H1 (cell line): ENCODE data around the gene KLHDC1. TPM values are rescaled to one million over a fixed set of nuclear protein-coding genes. Genes with fewer than 3 reads are reported as not detected.

Source experiments
- CEBPB ChIP-seq: IDR thresholded peaks from 2 replicates; pipeline ENCODE4 v1.6.1; 2012; ENCODE audit warnings: low read depth, low read length
- CHD2 ChIP-seq: IDR thresholded peaks from 2 replicates; pipeline ENCODE4 v1.6.1; 2012; ENCODE audit warnings: low read length, improper control_type of control experiment
- MAFK ChIP-seq: IDR thresholded peaks from 2 replicates; pipeline ENCODE4 v1.6.1; 2012; ENCODE audit warnings: low read depth, mild to moderate bottlenecking, improper control_type of control experiment, low read length
- SIN3A ChIP-seq, 2 experiments: IDR thresholded peaks in 1 of 2; conservative IDR thresholded peaks in 1 of 2; 2 replicates each; pipeline ENCODE4 v1.6.1; 2011 to 2012; ENCODE audit warnings: low read length in 2 of 2, improper control_type of control experiment in 1 of 2, low read depth in 1 of 2, mild to moderate bottlenecking in 1 of 2
- SIX5 ChIP-seq: IDR thresholded peaks from 2 replicates; pipeline ENCODE4 v1.6.1; 2011; ENCODE audit warnings: mild to moderate bottlenecking, low read depth, low read length
- polyA plus RNA-seq, 7 experiments: library from polyadenylated mRNA; depleted of rRNA in 3 of 7; stranded (reverse) in 5 of 7; unstranded in 2 of 7; fragments of >200 nt in 5 of 7; fragments of 200-250 nt in 2 of 7; gene quantifications; 1 replicate in 5 of 7; 2 replicates in 1 of 7; 4 replicates in 1 of 7; pipeline versions ENCODE4 v1.2.1 to v1.2.3, GENCODE V29; 2011 to 2013; ENCODE audit warnings: missing spikeins in 2 of 7, mixed read lengths in 2 of 7
- total RNA-seq: library from RNA; stranded (reverse); fragmentation: NEBNext Ultra II Directional; extraction: Animal tissue kit (Norgen Biotek cat#: 25700); gene quantifications from 2 replicates; pipeline ENCODE4 v1.2.1, GENCODE V29; 2021
- TF ChIP-seq, protein P1 (sequence below): fragments of 300-600 bp; sonication (generic); IDR thresholded peaks from 2 replicates; pipeline ENCODE4 v1.7.1; 2012; ENCODE audit warnings: low read length, moderate library complexity, mild to moderate bottlenecking, inconsistent platforms; ENCODE audit not compliant: insufficient replicate concordance
- TF ChIP-seq, protein P2 (sequence below): IDR thresholded peaks from 2 replicates; pipeline ENCODE4 v1.6.1; 2012; ENCODE audit warnings: inconsistent platforms
- TF ChIP-seq, protein P3 (sequence below): IDR thresholded peaks from 2 replicates; pipeline ENCODE4 v1.6.1; 2012; ENCODE audit warnings: low read length, inconsistent platforms

The KLHDC1 gene
- total and polyA plus RNA-seq, 2 of the 8 experiments (the other 6 are each of a cell fraction or from before 2014, with no cell fraction given), result 0.08 TPM; not detected in 1

DNA sequence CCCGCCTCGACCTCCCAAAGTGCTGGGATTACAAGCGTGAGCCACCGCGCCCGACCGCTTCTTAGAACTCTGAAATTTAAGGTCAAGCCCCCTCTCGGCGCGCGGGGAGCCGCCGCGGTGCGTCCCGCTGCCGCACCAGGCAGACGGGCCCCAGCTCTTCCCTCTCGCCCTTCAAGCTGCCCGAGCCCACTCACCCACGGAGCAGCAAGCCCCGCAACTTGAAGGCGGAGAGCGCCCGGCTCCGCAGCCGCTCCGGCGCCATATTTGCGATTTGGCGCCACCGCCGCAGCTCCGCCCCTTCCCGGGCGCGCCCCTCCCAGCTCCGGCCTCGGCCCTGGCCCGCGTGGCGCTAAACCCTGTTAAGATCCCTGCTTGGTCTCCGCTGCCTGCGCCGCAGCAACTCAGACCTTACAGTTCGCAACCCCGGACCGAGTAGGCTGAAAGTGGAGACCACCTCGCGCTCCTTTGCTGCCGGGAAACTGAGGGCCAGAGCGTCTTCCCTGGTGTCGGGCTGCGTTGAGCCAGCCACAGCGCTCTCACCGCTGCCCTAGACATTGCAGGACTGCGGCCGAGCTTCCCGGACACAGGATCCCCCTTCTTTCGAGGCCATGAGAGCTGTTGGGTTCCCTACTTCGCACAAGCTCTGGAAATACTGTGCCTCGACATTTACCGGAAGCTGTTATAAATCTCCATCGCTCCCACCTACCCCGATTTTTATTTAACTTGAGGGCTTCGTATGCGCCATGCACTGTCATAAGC lies 4.8 kb upstream of the KLHDC1 start, which contains the start of gene POLE2 (continued):
- TF ChIP-seq, protein P1, sequence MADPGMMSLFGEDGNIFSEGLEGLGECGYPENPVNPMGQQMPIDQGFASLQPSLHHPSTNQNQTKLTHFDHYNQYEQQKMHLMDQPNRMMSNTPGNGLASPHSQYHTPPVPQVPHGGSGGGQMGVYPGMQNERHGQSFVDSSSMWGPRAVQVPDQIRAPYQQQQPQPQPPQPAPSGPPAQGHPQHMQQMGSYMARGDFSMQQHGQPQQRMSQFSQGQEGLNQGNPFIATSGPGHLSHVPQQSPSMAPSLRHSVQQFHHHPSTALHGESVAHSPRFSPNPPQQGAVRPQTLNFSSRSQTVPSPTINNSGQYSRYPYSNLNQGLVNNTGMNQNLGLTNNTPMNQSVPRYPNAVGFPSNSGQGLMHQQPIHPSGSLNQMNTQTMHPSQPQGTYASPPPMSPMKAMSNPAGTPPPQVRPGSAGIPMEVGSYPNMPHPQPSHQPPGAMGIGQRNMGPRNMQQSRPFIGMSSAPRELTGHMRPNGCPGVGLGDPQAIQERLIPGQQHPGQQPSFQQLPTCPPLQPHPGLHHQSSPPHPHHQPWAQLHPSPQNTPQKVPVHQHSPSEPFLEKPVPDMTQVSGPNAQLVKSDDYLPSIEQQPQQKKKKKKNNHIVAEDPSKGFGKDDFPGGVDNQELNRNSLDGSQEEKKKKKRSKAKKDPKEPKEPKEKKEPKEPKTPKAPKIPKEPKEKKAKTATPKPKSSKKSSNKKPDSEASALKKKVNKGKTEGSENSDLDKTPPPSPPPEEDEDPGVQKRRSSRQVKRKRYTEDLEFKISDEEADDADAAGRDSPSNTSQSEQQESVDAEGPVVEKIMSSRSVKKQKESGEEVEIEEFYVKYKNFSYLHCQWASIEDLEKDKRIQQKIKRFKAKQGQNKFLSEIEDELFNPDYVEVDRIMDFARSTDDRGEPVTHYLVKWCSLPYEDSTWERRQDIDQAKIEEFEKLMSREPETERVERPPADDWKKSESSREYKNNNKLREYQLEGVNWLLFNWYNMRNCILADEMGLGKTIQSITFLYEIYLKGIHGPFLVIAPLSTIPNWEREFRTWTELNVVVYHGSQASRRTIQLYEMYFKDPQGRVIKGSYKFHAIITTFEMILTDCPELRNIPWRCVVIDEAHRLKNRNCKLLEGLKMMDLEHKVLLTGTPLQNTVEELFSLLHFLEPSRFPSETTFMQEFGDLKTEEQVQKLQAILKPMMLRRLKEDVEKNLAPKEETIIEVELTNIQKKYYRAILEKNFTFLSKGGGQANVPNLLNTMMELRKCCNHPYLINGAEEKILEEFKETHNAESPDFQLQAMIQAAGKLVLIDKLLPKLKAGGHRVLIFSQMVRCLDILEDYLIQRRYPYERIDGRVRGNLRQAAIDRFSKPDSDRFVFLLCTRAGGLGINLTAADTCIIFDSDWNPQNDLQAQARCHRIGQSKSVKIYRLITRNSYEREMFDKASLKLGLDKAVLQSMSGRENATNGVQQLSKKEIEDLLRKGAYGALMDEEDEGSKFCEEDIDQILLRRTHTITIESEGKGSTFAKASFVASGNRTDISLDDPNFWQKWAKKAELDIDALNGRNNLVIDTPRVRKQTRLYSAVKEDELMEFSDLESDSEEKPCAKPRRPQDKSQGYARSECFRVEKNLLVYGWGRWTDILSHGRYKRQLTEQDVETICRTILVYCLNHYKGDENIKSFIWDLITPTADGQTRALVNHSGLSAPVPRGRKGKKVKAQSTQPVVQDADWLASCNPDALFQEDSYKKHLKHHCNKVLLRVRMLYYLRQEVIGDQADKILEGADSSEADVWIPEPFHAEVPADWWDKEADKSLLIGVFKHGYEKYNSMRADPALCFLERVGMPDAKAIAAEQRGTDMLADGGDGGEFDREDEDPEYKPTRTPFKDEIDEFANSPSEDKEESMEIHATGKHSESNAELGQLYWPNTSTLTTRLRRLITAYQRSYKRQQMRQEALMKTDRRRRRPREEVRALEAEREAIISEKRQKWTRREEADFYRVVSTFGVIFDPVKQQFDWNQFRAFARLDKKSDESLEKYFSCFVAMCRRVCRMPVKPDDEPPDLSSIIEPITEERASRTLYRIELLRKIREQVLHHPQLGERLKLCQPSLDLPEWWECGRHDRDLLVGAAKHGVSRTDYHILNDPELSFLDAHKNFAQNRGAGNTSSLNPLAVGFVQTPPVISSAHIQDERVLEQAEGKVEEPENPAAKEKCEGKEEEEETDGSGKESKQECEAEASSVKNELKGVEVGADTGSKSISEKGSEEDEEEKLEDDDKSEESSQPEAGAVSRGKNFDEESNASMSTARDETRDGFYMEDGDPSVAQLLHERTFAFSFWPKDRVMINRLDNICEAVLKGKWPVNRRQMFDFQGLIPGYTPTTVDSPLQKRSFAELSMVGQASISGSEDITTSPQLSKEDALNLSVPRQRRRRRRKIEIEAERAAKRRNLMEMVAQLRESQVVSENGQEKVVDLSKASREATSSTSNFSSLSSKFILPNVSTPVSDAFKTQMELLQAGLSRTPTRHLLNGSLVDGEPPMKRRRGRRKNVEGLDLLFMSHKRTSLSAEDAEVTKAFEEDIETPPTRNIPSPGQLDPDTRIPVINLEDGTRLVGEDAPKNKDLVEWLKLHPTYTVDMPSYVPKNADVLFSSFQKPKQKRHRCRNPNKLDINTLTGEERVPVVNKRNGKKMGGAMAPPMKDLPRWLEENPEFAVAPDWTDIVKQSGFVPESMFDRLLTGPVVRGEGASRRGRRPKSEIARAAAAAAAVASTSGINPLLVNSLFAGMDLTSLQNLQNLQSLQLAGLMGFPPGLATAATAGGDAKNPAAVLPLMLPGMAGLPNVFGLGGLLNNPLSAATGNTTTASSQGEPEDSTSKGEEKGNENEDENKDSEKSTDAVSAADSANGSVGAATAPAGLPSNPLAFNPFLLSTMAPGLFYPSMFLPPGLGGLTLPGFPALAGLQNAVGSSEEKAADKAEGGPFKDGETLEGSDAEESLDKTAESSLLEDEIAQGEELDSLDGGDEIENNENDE, result no peak
- TF ChIP-seq, protein P2, sequence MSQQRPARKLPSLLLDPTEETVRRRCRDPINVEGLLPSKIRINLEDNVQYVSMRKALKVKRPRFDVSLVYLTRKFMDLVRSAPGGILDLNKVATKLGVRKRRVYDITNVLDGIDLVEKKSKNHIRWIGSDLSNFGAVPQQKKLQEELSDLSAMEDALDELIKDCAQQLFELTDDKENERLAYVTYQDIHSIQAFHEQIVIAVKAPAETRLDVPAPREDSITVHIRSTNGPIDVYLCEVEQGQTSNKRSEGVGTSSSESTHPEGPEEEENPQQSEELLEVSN, result peak; percentile 88
- TF ChIP-seq CHD2 (no peak), MAFK (no peak), SIN3A (conservative IDR thresholded peaks at IDR 0.05 in 1 of 2, IDR thresholded peaks at IDR 0.05 in 1 of 2; ENCODE audit: low read depth in 1 of 2, low read length in 2 of 2) (peak in 1 of 2 experiments; percentile 15; a peak in 1 of 4 replicates), SIX5 (no peak), CEBPB (no peak)
- TF ChIP-seq, protein P3, sequence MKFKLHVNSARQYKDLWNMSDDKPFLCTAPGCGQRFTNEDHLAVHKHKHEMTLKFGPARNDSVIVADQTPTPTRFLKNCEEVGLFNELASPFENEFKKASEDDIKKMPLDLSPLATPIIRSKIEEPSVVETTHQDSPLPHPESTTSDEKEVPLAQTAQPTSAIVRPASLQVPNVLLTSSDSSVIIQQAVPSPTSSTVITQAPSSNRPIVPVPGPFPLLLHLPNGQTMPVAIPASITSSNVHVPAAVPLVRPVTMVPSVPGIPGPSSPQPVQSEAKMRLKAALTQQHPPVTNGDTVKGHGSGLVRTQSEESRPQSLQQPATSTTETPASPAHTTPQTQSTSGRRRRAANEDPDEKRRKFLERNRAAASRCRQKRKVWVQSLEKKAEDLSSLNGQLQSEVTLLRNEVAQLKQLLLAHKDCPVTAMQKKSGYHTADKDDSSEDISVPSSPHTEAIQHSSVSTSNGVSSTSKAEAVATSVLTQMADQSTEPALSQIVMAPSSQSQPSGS, result no peak
